ENCODE data around the gene DNAJB2. TPM values are rescaled to one million over a fixed set of nuclear protein-coding genes. Genes with fewer than 3 reads are reported as not detected.

DNAJB2 gene
- total and polyA plus RNA-seq, 2 donors (not counting 3 experiments of a cell fraction or from before 2014, with no cell fraction given) = 30.4 to 35.0 TPM

GRCh38 chr2:219327719-219328118, 48.6 kb downstream of the DNAJB2 start:
- Histone ChIP-seq H3K9me3 (replicated peaks; ENCODE audit: control insufficient read depth, insufficient read depth, low read length) (no peaks in the 10 kb centered on the region), H3K4me3 (replicated peaks in 1 of 3; ENCODE audit: insufficient read depth in 1 of 3, low read depth in 1 of 3, low read length in 3 of 3) (no peak overlapping the region), H3K27me3 (ENCODE audit: control insufficient read depth in 2 of 2, insufficient read depth in 2 of 2, low read length in 2 of 2) (peaks cover 15 to 25% of the 10 kb centered on the region in 2 experiments), H3K9ac (replicated peaks; ENCODE audit: extremely low read depth, insufficient read depth, low read length) (no peak overlapping the region), H3K27ac (ENCODE audit: insufficient read depth, low read depth, low read length) (no peak overlapping the region), H3K4me1 (ENCODE audit: control insufficient read depth, extremely low read depth, insufficient read depth, low read length) (no peaks in the 10 kb centered on the region), H2AFZ (ENCODE audit: low read depth, low read length) (no peak overlapping the region), H4K20me1 (replicated peaks; ENCODE audit: control insufficient read depth, extremely low read depth, insufficient read depth, low read length) (no peaks in the 10 kb centered on the region), H3K9me1 (replicated peaks; ENCODE audit: control insufficient read depth, extremely low read depth, insufficient read depth, low read length) (no peaks in the 10 kb centered on the region), H3K36me3 (ENCODE audit: control insufficient read depth in 2 of 2, extremely low read depth in 1 of 2, insufficient read depth in 2 of 2, low read length in 2 of 2) (no peaks in the 10 kb centered on the region), H3K4me2 (ENCODE audit: insufficient read depth, low read length) (no peak overlapping the region), H3K79me2 (ENCODE audit: control insufficient read depth, insufficient read depth, low read length) (no peaks in the 10 kb centered on the region)
- dilution Hi-C loops (cut with MboI; ENCODE audit: extremely low pct_ligation_motif_present, low sequenced_read_pairs) = no loop called here
- ChIA-PET POLR2A (no interaction called here), CTCF (interaction anchor here (1.3 to 1.7 kb wide), 2 partner anchors 11 to 348 kb away, joined by 3 to 6 read pairs; no protein-coding TSS in a partner anchor)
- TF ChIP-seq JUN (IDR thresholded peaks at IDR 0.05; ENCODE audit: borderline replicate concordance, insufficient read depth, insufficient read length, low read depth) (no peak), FOS (IDR thresholded peaks at IDR 0.05; ENCODE audit: borderline replicate concordance, insufficient read depth, low read length) (no peak), EZH2 (IDR thresholded peaks at IDR 0.05; ENCODE audit: borderline replicate concordance, low read depth, low read length, severe bottlenecking) (no peak), MYC (IDR thresholded peaks at IDR 0.05; ENCODE audit: low read depth, low read length) (no peak), POLR2A (IDR thresholded peaks at IDR 0.05; ENCODE audit: low read depth, low read length) (no peak), GATA2 (IDR thresholded peaks at IDR 0.05; ENCODE audit: insufficient read depth, insufficient read length, low read depth, low read length) (no peak), POLR2AphosphoS5 (IDR thresholded peaks at IDR 0.05; ENCODE audit: insufficient read depth, low read depth, low read length) (no peak)
- TF ChIP-seq, protein P1, sequence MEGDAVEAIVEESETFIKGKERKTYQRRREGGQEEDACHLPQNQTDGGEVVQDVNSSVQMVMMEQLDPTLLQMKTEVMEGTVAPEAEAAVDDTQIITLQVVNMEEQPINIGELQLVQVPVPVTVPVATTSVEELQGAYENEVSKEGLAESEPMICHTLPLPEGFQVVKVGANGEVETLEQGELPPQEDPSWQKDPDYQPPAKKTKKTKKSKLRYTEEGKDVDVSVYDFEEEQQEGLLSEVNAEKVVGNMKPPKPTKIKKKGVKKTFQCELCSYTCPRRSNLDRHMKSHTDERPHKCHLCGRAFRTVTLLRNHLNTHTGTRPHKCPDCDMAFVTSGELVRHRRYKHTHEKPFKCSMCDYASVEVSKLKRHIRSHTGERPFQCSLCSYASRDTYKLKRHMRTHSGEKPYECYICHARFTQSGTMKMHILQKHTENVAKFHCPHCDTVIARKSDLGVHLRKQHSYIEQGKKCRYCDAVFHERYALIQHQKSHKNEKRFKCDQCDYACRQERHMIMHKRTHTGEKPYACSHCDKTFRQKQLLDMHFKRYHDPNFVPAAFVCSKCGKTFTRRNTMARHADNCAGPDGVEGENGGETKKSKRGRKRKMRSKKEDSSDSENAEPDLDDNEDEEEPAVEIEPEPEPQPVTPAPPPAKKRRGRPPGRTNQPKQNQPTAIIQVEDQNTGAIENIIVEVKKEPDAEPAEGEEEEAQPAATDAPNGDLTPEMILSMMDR (IDR thresholded peaks at IDR 0.05; ENCODE audit: extremely low read depth in 1 of 2, insufficient read depth in 1 of 2, low read depth in 1 of 2, low read length in 2 of 2) = no peak
- TF ChIP-seq, protein P2, sequence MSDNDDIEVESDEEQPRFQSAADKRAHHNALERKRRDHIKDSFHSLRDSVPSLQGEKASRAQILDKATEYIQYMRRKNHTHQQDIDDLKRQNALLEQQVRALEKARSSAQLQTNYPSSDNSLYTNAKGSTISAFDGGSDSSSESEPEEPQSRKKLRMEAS (IDR thresholded peaks at IDR 0.05; ENCODE audit: insufficient read depth, insufficient read length) = no peak
- FAIRE-seq (no peak), DNase-seq (ENCODE audit: low read depth, low spot score) (no peak)
- no TSS peak for BruUV-seq (replicated peaks)
- intact Hi-C loops (cut with micrococcal nuclease) = no loop called here

Measured in endothelial cell of umbilical vein (primary cell).